Measurements from ENCODE around the gene CTIF.

- TF ChIP-seq CTCF (IDR thresholded peaks at IDR 0.05): no peak
- TF ChIP-seq POLR2A (IDR thresholded peaks at IDR 0.05): no peak
Observed at GRCh38 chr18:48892146-48892855, 353.5 kb downstream of the CTIF start.
